CD4-positive, alpha-beta T cell treated with Interleukin-17A for 4 hours (primary cell): ENCODE measurements around the gene GJB5.
"Not testable (repeated sequence)": the region's sequence is repeated elsewhere in the genome, so short reads cannot be mapped to it uniquely, and the experiment has no call there.

Experiments used
- DNase-seq: peaks from one replicate; pipeline ENCODE4 v3.0.0-alpha.2; 2020; ENCODE audit warnings: mixed read lengths

The GJB5 gene

GRCh38 chr1:34746101-34746500 is 8.7 kb upstream of the GJB5 start:
- DNase-seq, result no peak

- DNase-seq, result no peak
These were observed 7.8 kb upstream of the GJB5 start for GRCh38 chr1:34746785-34747637.

- no peak for DNase-seq
These were observed 7.3 kb upstream of the GJB5 start for GRCh38 chr1:34747638-34747941.

- no peak for DNase-seq
These were observed 4.9 kb upstream of the GJB5 start for GRCh38 chr1:34749992-34750391.

GRCh38 chr1:34750610-34751009 is 4.2 kb upstream of the GJB5 start:
- DNase-seq, result no peak

GRCh38 chr1:34753163-34753562 is 1.7 kb upstream of the GJB5 start:
- DNase-seq, result no peak

- no peak for DNase-seq
These were observed 1.1 kb downstream of the GJB5 start for GRCh38 chr1:34755961-34756360.

GRCh38 chr1:34757386-34757785 is 2.5 kb downstream of the GJB5 start:
- DNase-seq, result no peak

GRCh38 chr1:34758751-34759150 is 3.9 kb downstream of the GJB5 start:
- DNase-seq, result no peak

GRCh38 chr1:34759503-34760357 is 4.9 kb downstream of the GJB5 start, which contains the start of gene GJB4:
Gene GJB4, plus strand, starts transcription at chr1:34759740. Its CDS starts 1,515 bp downstream, at chr1:34761255.
- no peak for DNase-seq

GRCh38 chr1:34761176-34761761 is 6.4 kb downstream of the GJB5 start:
- DNase-seq, result no peak

- no peak for DNase-seq
These were observed 7.0 kb downstream of the GJB5 start for GRCh38 chr1:34761776-34762307.

GRCh38 chr1:34762474-34763141 is 7.8 kb downstream of the GJB5 start:
- DNase-seq, result no peak

- no peak for DNase-seq
These were observed 8.4 kb downstream of the GJB5 start for GRCh38 chr1:34763142-34763781.

GRCh38 chr1:34768856-34769255 is 14.0 kb downstream of the GJB5 start:
- no peak for DNase-seq

- DNase-seq, result no peak
These were observed 16.2 kb downstream of the GJB5 start for GRCh38 chr1:34770891-34771504.

GRCh38 chr1:34771573-34772371 is 16.9 kb downstream of the GJB5 start:
- DNase-seq, result no peak

GRCh38 chr1:34773114-34773513 is 18.3 kb downstream of the GJB5 start:
- not testable (repeated sequence) for DNase-seq

- DNase-seq, result no peak
These were observed 20.1 kb downstream of the GJB5 start for GRCh38 chr1:34774957-34775356.

- DNase-seq, result no peak
These were observed 22.1 kb downstream of the GJB5 start for GRCh38 chr1:34776911-34777310.
